NCI-H345 treated with DMSO at 0.1 percent for 48 hours (cell line): ENCODE data around the gene POC1A.

Source experiments
- DNase-seq: peaks from one replicate; lab custom pipeline; 2025; ENCODE audit not compliant: unreplicated experiment; lab: John Stamatoyannopoulos, UW

The POC1A gene

DNA sequence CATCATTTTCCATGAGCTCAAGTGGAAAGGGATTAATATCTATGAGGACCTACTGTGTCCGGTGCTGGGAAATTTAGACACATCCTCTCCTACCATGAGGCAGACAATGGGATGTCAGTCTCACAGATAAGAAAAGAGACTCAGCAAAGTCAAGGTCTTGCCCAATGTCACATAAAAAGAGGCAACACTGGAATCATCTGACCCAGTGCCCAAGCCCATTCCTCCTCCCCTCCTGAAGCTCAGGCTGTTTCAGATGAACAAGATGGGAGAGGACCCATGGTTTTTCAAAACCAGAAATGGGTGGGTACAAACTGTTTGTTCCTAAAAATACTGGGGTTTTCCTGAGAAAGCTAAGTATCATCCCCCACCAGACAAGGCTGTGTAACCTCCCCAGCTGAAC is 22.2 kb downstream of the POC1A start:
- DNase-seq, result no peak

DNA sequence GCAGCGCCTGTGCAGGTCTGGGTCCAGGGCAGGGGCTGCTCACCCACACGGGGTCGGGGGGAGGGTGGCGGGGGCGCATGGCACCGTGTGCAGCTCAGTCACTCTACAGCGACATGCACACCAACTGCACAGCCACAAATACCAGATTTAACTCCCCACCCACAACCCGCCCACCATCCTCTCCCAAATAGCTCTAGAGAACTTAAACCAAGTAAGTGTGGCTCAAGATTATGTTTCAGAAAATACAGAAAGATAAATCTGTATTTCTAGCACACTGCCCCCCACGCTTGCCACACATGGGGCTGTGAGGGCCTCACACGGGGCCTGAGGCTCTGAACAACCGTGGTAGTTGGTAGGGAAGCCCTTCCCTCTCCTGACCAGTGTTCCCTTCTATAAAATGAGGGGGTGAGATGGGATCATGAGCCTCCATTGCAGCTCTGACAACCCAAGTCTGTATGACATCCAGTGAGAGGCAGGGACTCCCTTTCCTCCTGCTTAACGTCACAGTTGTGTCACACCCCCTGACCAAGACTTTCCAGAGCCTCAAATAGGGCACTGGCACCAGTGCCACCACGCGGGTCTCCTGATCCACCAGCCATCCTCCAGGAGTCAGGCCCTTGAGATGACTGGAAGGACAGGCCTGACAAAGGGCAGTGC is 23.1 kb downstream of the POC1A start:
- no peak for DNase-seq

DNA sequence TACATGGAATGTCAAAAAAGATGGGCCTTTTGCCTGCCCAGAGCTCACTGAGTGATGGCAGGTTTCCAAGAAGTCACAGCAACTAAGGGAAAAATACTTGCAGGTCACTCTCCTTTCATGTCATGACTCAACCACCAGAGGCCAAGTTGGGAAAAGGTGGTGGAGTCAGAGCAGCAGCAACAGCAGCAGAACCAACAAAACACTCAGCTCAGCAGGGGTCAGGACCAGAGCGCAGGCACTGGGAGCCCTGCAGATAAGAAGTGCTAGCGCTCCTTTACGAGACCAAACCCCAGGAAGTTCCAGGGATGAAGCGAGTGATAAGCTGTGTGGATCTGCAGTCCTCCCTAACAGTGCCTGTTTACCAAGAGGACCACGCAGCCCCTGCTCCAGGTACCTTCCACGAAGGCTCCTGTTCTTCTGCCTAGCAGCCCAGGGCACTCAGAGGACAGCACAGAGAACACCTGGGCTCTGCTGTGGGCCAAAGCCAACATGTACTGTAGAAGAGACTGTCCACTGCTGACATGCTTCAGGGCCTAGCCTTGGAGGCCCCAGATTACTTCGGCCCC is 26.0 kb downstream of the POC1A start:
- no peak for DNase-seq

GRCh38 chr3:52126500-52126899 is 27.7 kb downstream of the POC1A start:
- DNase-seq, result no peak

- no peak for DNase-seq
Observed at GRCh38 chr3:52126036-52126435, 28.2 kb downstream of the POC1A start.

DNA sequence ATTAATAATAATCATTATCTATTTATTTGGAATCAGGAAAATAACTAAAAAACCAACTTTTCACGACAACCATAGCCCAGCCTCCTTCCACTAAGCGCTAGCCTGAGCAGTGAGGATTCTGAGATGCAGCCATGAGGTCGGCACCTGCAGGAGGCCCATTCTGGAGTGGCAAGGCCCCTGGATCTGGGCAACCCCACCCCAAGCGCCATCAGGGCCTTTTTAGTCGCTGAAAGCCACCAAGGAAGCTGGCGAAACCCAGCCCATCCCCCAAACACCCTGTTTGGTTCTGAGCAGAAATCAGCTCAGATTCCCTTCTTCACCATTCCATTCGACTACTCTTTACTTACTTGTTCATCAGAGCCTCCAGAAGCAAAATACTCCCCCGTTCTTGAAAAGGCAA is 29.5 kb downstream of the POC1A start:
- no peak for DNase-seq

GRCh38 chr3:52124126-52124525 is 30.1 kb downstream of the POC1A start:
- no peak for DNase-seq

DNA sequence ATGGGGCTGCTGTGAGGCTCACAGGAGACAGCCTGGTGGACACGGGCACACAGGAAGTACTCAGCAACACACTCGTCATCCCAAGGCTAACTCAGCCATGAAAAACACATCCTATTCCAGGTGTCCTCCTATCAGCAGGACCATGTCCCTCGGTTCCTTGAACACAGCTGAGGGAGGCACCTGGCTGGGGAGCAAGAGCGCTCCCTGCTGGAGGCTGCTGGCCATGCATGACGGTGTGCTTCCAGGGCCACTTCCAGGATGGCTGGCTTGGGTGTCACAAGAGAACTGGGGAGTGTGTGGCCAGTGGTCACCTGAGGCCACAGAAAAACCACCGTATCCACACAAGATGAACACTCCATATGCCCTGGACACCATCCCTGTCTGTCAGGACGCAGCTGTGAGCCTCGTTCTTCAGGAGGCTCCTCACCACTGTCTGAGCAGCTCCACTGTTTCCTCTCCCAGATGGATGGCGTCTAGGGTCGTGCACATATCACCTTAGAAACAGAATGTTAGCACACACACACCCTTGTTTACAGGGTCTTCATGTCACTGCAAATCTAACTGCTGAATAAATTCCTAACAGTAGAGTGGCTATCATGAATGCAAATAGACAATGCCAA is 31.0 kb downstream of the POC1A start:
- DNase-seq, result no peak

DNA sequence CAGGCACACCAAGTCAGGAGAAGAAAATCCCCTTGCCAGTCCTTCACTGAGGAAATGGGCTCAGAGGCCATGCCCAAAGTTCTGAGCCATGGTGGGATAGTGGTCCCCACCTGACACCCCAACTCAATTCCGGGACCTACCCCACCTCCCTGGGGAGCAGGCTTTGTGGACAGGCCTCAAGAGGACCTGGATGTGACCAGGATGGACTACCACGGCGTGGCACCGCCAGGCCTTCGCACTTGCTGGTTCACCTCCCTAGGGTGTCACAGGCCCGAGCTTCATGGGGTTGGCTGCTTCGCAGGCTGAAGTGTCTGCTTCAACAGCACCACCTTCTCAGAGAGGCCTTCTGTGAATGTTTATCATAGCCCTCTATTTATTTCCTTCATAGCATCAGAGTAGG is 31.7 kb downstream of the POC1A start:
- no peak for DNase-seq

DNA sequence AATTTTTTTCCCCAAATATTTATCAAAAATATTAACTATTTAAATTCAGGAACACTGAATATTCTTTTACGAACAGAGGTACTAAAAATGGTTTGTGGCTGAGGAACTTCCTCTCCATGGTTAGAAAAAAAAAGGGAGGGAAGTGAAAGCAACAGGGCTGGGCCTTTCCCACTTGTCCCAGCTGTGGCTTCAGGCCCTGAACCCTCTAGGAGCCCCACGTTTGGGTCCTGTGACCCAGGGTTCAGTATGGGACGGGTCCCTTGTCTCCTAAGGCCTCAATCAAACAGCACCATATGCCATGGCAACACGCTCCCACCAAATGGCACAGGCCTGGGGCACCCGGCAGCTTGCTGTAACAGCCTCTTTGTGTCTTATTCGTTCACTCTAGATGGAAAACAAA is 32.4 kb downstream of the POC1A start:
- DNase-seq, result no peak

GRCh38 chr3:52121464-52121805 is 32.8 kb downstream of the POC1A start:
- no peak for DNase-seq

GRCh38 chr3:52120556-52121463 is 33.4 kb downstream of the POC1A start:
- DNase-seq, result no peak

GRCh38 chr3:52119826-52120225 is 34.4 kb downstream of the POC1A start:
- DNase-seq, result no peak

DNA sequence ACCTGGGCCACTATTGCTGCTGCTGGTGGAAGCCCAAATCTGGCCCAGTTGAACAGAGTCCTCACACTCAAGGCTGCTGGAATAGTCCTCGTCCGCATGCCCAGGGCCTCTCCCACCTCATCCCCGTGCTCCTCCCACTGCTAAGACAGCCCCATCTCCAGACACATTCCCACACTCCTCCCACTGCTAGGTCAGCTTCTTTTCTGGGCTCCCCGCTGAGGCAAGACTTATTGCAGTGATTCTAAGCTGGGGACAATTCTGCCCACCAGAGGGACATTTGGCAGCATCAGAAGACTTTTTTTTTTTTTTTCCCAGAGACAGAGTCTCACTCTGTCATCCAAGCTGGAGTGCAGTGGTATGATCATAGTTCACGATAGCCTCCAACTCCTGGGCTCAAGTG is 35.1 kb downstream of the POC1A start:
- no peak for DNase-seq

GRCh38 chr3:52118156-52118875 is 35.9 kb downstream of the POC1A start:
- no peak for DNase-seq

GRCh38 chr3:52117537-52117936 is 36.7 kb downstream of the POC1A start:
- DNase-seq, result no peak

- no peak for DNase-seq
Observed at GRCh38 chr3:52112056-52112455, 42.2 kb downstream of the POC1A start.

DNA sequence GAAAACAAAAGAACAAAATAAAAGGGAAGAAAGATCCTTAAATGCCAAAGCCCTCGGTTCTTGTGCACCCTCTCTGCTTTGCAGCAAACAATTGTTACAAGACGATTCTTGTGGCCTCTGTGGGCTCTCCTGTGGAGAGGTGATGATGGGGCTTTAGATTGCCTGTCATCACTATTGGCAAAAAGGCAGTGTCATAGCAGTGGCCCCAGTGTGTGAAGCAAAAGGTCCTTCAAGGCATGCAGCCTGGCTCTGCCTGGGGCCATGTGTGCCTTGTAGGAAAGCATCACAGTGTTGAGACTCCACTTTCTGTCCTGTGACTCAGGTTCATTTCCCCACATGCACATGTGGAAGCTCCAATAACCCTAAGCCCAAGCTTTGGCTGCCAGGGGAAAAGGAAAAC is 43.7 kb downstream of the POC1A start:
- DNase-seq, result no peak

DNA sequence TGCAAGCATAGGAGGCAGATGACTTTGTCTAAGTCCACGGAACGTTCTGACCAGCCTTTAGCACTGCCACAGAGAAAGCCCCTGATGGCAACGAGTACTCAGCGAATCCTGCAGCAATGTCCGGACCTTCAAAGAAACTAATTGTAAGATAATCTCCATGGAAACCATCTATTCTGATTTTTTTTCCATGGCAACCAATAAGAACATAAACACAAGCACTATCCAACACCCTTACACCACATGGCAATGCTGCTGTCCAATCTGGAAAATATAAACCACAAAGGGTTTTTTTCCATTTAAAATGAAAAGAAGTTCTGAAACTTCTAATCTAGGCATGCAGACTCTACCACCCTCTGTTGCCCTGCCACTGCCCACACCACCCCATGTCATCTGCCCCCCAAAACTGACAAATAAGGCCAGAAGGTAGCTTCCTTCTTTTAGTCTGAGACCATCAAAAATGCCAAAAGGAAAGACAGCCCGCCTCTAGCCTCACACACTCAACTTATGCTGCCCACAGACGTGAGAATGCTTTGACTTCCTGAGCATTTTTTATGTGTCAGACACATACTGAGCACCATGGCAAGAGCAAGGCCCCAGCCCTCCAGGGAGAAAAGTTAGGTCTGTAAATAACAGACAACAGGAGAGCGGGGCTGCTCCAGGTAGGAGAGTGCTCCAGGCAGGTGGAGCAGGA is 44.5 kb downstream of the POC1A start:
- DNase-seq, result no peak
